Activated CD8-positive, alpha-beta memory T cell treated with anti-CD3 and anti-CD28 coated beads, Interleukin-2, amount 50 U/mL, for 48 hours (primary cell): ENCODE measurements around the gene KLF8.
A peak's percentile ranks its signal among the peaks of the same experiment; 100 is the strongest.
"Not testable (repeated sequence)": the region's sequence is repeated elsewhere in the genome, so short reads cannot be mapped to it uniquely, and the experiment has no call there.

Experiments used
- DNase-seq: peaks from one replicate; pipeline ENCODE4 v3.0.0-alpha.2; 2020

KLF8 gene

GRCh38 chrX:56232221-56233082, at the start of gene KLF8:
KLF8 (plus strand) TSS chrX:56232356; CDS start chrX:56233335, 979 bp downstream.
- DNase-seq = peak; percentile 56

GRCh38 chrX:56206945-56207344, 25.2 kb upstream of the KLF8 start:
- DNase-seq = not testable (repeated sequence)

GRCh38 chrX:56211701-56212100, 20.5 kb upstream of the KLF8 start:
- DNase-seq = no peak

- no peak for DNase-seq
These were observed 15.8 kb upstream of the KLF8 start for GRCh38 chrX:56216332-56216731.

GRCh38 chrX:56219700-56220099, 12.5 kb upstream of the KLF8 start:
- DNase-seq = no peak

- no peak for DNase-seq
These were observed 11.1 kb upstream of the KLF8 start for GRCh38 chrX:56221101-56221500.

GRCh38 chrX:56222473-56223000, 9.6 kb upstream of the KLF8 start:
- no peak for DNase-seq

GRCh38 chrX:56226980-56227379, 5.2 kb upstream of the KLF8 start:
- no peak for DNase-seq

GRCh38 chrX:56228914-56229313, 3.2 kb upstream of the KLF8 start:
- no peak for DNase-seq

GRCh38 chrX:56231537-56232090, 542 bp upstream of the KLF8 start:
- DNase-seq = no peak

- peak; percentile 45 for DNase-seq
These were observed 944 bp downstream of the KLF8 start for GRCh38 chrX:56233100-56233499.

GRCh38 chrX:56233682-56234081, 1.5 kb downstream of the KLF8 start:
- no peak for DNase-seq

GRCh38 chrX:56248492-56248891, 16.3 kb downstream of the KLF8 start:
- peak; percentile 59 for DNase-seq

- DNase-seq = no peak
These were observed 21.9 kb downstream of the KLF8 start for GRCh38 chrX:56253832-56254703.

GRCh38 chrX:56268888-56269287, 36.7 kb downstream of the KLF8 start:
- no peak for DNase-seq

- DNase-seq = no peak
These were observed 46.5 kb downstream of the KLF8 start for GRCh38 chrX:56278692-56279091.

GRCh38 chrX:56279863-56280262, 47.7 kb downstream of the KLF8 start:
- DNase-seq = no peak

- DNase-seq = no peak
These were observed 49.6 kb downstream of the KLF8 start for GRCh38 chrX:56281789-56282188.

GRCh38 chrX:56284269-56284668, 52.1 kb downstream of the KLF8 start:
- DNase-seq = no peak

- DNase-seq = no peak
These were observed 56.5 kb downstream of the KLF8 start for GRCh38 chrX:56288608-56289007.

GRCh38 chrX:56289449-56289848, 57.3 kb downstream of the KLF8 start:
- no peak for DNase-seq

- no peak for DNase-seq
These were observed 76.6 kb downstream of the KLF8 start for GRCh38 chrX:56308726-56309125.

- no peak for DNase-seq
These were observed 77.7 kb downstream of the KLF8 start for GRCh38 chrX:56309881-56310280.
